8988T (cell line): ENCODE data around the gene SIRT3.

Source experiments
- DNase-seq: peaks from one replicate; pipeline ENCODE4 v3.0.0; 2011

SIRT3 gene

DNA sequence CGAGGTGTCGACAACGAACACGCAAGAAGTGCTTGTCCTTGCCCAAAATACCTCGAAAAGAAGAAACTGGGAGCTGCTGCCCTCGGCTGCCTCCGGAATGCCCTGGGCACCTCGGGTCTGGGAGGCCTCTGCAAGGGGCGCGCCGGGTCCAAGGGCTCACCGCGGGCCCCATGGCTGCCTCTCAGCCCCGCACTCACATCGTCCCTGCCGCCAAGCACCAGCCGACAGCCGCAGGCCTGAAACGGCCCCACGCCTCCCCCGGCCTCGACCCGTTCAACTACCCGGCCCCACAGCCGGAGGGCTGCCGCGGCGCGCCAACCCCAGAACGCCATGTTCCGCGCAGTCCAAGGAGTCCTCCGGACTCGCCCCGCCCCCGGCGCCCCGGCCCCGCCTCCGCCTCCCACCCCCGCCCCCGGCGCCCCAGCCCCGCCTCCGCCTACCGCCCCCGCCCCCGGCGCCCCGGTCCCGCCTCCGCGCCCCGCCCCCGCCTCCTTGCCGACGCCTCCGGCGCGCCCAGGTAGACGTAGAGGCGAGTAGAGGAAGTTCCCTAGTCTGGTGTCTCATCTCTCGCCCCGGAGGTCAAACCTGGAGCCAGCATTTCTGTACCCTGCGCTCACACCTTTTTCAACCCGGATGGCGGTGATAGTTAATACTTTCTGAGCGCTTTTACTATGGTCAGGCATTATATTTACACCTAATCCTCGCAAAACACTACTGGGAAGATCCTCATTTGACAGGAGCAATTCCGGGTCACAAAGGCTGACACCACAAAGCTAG lies at the start of gene SIRT3:
TSS of gene SIRT3 (minus strand) at position 346 of the 777 bp plus-strand sequence. CDS start at position 332, 14 bp downstream.
- DNase-seq, result peak; percentile 95

DNA sequence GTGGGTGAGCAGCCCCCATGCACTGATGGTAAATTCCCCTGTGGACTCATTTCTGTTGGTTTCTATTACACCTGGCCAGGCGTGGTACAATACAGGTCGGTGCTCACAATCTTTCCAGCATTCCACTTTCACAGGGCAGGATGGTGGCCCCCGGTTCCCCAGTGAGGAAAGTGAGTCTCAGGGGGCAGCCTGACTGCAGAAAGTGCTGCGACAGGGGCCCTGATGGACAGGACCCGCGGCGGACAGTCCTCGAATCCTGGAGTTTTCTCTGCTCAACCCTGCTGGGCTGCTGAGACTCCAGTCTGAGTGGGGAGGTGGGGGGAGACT lies 49.7 kb upstream of the SIRT3 start:
- peak; percentile 50 for DNase-seq

DNA sequence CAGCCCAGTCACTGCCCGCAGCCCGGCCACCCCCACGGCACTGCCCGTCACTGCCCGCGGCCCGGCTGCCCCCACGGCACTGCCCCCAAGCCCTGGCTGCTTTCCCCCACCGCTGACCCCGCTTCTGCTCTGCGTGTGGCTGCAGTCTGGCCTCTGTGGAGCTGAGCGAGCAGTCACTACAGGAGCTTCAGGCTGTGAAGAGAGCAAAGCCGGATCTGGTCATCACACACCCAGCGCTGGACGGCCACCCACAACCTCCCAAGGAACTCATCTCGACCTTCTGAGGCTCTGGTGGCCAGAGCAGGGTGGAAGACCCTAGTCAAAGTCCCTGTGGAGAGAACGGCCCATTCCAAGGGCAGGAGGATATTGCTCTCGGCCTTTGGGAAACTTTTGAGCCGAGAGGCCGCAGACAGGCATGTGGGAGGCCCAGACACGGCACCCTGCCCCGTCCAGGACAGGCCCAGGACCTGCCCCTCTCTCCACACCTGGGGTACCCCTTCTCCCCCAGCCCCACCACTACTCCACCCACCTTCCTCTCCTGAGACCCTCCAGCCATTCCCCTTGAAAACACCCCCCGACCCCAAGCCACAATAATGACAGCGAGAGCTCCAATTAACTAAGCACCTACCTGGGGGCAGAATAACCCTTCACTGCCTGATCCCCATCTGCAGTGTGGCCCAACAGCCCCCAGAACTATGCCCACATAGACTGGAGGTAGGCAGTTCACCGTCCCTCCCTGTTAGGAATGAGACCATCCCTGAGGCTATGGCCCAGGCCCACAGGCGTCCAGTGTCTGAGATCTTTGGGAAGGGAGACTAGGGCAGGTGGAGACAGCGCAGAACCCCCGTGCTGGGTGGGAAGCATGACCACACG lies 49.1 kb upstream of the SIRT3 start:
- DNase-seq, result peak; percentile 44

DNA sequence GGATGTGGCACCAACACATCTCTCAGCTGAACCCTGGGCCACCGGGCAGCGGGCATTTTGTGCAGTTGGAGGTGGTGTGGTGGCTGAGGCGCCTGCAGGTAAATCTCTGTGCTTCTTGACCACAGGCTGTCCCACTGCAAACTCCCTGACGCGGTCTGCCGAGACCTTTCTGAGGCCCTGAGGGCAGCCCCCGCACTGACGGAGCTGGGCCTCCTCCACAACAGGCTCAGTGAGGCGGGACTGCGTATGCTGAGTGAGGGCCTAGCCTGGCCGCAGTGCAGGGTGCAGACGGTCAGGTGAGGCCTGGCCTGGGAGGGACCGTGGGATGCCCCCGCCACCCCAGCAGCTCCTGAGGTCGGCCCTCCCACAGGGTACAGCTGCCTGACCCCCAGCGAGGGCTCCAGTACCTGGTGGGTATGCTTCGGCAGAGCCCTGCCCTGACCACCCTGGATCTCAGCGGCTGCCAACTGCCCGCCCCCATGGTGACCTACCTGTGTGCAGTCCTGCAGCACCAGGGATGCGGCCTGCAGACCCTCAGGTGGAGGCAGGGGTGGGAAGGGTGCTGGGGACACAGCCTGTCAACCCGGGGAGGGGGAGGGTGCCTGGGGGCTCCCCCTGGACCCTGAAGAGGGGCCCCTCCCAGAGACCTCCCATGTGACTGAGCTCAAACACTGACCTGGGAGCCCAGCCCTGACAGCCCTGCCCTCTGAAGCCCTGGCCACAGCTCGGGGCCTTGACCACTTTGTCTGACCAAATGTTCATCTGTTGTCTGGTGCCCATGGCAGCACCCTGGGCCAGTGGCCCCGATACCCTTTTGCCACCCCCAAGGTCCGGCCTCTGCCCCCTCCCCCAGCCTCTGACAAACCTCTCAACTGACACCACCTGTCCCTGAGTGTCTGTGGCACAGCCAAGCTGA lies 48.2 kb upstream of the SIRT3 start:
- peak; percentile 41 for DNase-seq

DNA sequence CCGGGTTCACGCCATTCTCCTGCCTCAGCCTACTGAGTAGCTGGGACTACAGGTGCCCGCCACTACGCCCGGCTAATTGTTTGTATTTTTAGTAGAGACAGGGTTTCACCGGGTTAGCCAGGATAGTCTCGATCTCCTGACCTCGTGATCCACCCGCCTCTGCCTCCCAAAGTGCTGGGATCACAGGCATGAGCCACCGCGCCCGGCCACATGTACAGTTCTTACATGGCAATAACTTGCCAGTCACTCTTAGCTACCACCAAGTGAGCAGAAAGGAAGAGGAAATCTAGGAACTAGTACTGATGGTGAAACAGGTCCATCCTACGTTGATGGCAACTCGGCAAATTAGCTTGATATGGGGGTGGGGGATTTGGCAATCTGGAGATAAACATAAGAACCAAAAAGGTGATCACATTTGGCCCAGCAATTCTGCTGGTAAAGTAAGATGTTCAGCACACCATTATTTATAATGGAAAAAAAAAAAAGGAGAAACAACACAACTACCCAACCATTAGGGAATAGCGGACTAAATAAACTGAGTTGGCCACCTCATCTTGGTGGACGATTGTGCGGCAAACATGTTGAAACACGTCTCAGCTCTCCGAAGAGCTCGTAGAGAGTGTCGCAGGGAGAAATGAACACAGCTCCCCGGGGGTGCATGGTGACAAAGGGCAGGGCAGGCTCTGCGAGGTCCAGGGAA lies 47.4 kb upstream of the SIRT3 start:
- peak; percentile 32 for DNase-seq

DNA sequence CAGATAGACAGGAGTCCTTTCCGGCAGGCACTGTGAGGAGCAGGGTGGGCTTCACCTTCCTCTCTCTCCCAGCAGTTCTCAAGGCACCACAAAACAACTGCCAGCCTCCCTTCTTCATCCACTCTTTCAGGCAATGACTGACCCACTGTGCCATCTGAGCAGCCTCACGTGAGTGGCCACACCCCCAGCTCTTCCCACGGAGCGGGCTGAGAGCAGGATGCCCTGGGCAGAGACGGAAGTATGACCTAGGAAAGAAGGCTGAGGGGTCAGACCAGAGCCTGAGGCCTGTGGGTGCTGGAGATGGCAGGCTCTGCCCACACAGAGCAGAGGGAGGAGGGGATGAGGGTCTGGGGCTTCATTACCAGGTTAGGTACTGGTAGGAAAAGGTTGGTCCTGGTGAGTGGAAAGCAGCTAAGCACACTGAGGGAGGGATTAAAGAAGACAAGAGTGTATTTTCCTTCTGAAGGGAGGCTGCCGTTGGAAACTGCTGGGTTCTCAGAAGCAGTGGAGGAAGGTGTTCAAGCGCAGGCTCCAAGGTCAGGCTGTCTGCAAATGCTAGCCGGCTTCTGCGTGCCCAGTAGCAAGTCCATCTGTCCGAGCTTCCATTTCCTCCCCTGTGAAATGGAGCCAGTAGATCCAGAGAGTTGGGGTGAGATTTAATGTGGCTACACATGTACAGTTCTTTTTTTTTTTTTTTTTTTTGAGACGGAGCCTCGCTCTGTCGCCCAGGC lies 46.7 kb upstream of the SIRT3 start:
- peak; percentile 62 for DNase-seq

DNA sequence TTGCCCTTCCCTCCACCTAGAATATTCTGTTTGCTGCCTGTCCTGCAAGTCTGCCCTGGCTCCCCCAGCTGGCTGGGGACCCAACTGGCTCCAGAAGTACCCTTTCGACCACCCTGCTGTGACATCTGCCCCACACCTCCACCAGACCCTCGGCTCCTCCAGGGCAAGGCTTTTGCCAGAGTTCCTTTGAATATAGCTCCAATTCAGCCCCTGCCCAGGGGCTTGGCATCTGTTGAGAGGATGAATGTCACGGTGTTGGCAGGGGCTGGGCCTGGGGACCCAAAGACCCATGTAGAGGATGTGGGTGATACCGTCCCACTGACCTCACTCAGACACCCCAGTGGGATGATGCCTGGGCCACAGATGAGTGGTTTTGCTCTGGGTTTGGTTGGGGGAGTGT lies 46.0 kb upstream of the SIRT3 start:
- DNase-seq, result peak; percentile 43

DNA sequence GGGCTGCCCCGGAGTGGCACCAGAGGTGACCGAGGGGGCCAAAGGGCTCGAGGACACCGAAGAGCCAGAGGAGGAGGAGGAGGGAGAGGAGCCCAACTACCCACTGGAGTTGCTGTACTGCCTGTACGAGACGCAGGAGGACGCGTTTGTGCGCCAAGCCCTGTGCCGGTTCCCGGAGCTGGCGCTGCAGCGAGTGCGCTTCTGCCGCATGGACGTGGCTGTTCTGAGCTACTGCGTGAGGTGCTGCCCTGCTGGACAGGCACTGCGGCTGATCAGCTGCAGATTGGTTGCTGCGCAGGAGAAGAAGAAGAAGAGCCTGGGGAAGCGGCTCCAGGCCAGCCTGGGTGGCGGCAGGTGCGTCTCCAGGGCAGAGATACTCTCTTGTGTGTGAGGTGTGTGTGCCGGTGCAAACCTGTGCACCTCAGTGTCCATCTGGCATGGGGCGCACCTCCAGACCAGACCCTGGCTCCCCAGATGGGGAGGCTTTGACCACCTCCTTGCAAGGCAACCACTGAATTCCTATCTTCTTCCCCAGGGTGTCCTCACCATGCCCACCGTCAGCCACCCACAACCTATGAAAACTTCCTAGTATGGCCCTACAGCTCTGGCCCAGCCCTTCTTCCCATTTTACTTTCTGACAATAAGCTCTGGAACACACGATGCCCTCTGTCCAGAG lies 45.5 kb upstream of the SIRT3 start:
- peak; percentile 48 for DNase-seq

DNA sequence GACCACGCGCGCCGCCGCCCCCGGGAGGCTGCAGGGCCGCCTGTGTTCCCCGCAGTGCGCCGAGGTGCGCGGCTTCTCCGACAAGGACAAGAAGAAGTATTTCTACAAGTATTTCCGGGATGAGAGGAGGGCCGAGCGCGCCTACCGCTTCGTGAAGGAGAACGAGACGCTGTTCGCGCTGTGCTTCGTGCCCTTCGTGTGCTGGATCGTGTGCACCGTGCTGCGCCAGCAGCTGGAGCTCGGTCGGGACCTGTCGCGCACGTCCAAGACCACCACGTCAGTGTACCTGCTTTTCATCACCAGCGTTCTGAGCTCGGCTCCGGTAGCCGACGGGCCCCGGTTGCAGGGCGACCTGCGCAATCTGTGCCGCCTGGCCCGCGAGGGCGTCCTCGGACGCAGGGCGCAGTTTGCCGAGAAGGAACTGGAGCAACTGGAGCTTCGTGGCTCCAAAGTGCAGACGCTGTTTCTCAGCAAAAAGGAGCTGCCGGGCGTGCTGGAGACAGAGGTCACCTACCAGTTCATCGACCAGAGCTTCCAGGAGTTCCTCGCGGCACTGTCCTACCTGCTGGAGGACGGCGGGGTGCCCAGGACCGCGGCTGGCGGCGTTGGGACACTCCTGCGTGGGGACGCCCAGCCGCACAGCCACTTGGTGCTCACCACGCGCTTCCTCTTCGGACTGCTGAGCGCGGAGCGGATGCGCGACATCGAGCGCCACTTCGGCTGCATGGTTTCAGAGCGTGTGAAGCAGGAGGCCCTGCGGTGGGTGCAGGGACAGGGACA lies 44.8 kb upstream of the SIRT3 start:
- peak; percentile 43 for DNase-seq

DNA sequence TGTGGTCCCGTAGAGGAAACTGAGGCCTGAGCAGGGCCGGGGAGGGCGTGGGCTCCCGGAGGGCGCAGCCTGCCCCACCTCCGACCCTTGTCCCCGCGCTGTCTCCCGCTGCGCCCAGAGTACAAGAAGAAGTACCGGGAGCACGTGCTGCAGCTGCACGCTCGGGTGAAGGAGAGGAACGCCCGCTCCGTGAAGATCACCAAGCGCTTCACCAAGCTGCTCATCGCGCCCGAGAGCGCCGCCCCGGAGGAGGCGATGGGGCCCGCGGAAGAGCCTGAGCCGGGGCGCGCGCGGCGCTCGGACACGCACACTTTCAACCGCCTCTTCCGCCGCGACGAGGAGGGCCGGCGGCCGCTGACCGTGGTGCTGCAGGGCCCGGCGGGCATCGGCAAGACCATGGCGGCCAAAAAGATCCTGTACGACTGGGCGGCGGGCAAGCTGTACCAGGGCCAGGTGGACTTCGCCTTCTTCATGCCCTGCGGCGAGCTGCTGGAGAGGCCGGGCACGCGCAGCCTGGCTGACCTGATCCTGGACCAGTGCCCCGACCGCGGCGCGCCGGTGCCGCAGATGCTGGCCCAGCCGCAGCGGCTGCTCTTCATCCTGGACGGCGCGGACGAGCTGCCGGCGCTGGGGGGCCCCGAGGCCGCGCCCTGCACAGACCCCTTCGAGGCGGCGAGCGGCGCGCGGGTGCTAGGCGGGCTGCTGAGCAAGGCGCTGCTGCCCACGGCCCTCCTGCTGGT lies 44.0 kb upstream of the SIRT3 start:
- DNase-seq, result peak; percentile 56

DNA sequence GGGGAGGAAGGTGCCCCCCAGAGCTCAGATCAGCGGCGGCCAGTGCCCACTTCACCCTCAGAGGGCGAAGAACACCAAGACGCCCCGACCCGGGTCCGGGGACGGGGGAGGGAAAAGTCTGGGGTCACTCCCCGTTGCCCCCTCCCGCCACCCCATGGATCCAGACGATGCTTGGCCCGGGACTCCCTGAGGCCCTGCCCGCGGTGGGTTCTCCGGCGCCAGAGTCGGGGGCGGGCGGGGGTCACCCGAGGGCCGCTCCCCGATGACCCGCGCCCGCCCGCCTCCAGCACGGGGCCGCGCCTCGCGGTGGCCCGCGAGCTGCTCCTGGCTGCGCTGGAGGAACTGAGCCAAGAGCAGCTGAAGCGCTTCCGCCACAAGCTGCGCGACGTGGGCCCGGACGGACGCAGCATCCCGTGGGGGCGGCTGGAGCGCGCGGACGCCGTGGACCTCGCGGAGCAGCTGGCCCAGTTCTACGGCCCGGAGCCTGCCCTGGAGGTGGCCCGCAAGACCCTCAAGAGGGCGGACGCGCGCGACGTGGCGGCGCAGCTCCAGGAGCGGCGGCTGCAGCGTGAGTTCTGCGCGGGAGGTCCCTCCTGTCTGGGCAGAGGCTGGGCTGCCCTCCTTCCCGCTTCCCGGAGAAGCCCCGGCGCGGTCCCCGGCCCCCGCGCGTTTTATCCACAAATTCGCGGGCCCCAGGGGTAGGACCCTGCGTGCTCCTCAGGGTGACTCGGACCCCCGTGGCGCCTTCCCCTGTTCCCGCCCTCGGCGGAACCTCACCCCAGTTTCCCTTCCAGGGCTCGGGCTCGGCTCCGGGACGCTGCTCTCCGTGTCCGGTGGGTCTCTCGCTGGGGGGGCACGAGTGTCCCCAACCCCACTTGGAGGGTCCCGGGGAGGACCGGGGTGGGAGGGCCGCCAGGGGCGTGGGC lies 43.2 kb upstream of the SIRT3 start:
- DNase-seq, result peak; percentile 27

DNA sequence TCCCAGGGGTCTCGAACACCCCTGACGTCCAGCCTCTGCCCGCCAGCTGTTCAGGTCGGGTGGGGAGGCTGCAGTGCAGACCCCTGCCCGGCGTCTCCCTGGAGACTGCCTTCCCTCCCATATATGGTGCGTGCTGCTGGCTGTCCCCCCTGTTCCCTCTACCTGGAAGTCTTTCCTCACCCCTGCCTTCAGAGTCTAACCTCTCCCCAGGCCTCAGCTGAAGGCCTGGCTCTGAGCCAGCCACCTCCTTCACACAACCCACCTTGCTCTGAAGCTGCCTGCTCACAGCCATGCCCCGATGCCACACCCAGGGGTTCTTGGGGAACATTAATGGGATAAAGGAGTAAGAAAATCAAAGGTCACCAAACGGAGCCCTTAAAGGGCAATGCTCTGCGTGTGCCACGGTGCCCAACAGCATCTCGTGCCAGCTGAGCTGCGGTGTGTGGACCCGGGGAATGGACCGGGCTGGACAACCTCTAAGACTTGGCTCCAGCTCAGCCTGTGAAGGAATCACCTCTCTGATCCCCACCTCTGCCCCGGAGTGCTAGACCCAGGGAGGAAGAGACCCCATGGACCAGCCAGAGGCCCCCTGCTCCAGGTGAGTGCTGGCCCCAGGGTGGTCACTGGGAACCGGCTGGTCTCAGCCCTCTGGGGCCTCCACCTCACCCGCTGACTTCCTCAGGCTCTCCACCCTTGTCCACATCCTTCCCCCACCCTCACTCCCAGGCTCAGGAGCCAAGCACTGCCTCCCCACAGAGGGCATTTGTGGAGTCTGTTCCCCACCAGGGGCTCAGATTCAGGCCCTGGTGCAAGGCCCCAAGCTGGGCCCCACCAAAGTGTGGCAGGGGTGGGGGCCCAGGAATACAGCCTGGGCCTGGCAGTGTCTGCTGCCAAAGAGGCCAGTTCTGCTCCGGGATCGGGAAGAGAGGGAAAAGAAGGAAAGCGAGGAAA lies 42.1 kb upstream of the SIRT3 start, which contains the start of gene NLRP6:
TSS of gene NLRP6 (plus strand) at position 407 of the 951 bp plus-strand sequence. CDS start at position 570, 163 bp downstream.
- DNase-seq, result peak; percentile 36

DNA sequence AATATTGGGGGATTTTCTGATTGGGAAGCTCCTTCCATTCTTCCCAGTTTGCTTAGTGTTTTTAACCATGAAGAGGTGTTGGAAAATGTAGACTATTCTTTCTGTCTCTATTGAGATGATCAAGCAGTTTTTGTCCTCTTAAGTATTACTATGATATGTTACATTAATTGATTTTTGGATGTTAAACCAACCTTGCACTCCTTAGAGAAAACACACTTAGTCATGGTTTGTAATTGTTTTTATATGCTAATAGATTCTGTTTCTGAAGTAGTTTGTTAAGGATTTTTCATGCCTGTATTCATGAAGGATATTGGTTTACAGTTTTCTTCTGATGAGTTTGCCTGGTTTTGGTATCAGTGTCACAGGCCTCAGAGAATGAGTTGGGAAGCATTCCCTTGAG lies 40.1 kb upstream of the SIRT3 start:
- no peak for DNase-seq

DNA sequence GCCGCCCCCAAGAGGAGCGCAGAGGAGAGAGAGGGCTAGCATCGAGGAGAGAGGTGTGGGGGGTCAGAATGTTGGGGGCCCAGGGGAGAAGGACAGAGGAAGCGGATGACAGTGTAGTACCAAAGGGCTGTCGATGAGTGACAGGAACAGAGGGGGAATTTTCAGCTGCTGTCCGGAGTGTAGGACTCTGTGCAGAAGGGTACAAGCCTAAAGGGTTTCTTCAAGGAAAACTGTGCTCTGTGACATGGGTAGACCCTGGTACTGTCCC lies 36.7 kb upstream of the SIRT3 start:
- no peak for DNase-seq

DNA sequence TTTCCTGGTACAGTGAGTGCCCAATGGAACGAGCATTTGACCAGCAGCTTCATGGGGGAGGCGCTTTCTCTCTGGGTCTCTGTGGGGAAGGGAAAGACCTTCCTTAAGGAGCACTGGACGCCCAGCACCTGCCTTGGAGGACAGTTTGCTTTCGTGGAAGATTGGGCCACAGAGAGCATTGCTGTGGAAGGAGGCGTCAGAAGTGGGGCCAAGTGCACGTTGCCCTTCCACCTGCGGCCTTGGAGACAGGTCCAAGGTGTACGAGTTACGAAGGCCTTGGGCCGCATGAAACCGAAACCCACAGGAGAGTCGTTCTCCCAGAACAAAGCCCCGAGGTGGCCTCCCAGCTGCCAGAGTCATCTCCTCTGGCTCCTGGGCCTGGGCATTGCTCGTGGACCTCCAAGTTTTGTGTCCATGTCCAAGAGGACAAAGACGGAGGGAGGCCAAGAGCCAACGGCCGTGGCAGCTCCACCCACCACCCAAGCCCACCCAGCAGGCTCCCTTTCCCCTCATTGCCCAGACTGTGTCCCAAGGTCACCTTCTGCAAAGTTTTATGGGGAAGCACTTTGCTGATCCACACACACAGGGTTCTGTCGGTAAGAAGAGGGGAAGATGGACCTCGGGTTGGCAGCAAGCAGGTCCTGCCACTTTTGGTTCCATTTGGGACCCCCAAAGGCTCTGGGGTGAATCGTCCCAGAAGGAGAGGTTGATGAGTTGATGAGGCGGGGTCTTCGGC lies 36.2 kb upstream of the SIRT3 start:
- no peak for DNase-seq

DNA sequence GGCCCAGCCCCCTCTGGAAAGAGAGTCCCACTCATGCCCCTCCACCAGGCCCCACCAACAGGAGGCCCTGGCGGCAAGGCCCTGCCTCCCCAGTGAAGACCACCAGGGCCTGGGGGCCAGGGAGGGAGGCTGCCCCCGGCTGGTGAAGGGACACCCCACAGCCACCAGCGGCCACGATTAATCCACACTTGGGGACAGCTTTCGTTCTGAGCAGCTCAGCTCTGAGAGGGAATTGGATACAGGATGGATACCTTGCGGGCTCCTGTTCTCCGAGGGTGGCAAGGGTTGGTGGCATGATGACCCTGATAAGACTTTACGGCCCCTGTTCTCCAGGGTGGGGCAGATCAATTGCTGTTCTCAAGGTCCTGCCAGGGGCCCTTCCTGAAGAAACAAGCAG lies 35.2 kb upstream of the SIRT3 start:
- DNase-seq, result no peak
